Fibroblast of lung (primary cell): Measurements from ENCODE around the gene CYP11A1.

Experiments used
- CTCF ChIP-seq, 2 donors: IDR thresholded peaks in 1 of 2; conservative IDR thresholded peaks in 1 of 2; 1 replicate in 1 of 2; 2 replicates in 1 of 2; pipeline ENCODE4 v1.5.1; 2011 to 2012; ENCODE audit warnings: low read length in 2 of 2, control low read depth in 1 of 2, inconsistent platforms in 1 of 2, low read depth in 1 of 2, mild to moderate bottlenecking in 1 of 2
- EZH2 ChIP-seq: IDR thresholded peaks from 2 replicates; pipeline ENCODE4 v1.5.1; 2012; ENCODE audit warnings: low read length, control low read depth, mild to moderate bottlenecking; ENCODE audit errors: missing control alignments

DNA sequence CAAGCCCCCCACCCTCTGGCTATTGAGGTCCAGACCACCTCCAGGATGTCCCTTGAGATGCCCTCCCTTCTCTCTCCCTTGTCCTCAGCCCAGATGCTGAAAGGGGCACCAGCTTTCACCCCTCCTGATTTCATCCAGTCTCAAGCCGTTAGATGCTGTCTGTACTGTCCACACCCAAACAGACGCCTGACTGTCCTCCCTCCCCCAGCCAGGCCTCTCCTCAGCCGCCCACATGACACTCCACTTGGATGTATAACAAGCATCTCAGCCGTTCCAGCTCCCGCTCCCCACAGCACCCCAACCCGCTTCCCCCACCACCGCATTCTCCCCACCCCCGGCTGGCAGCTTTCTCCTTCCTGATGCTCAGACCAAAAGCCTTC, 25.0 kb upstream of the CYP11A1 start:
- TF ChIP-seq CTCF (conservative IDR thresholded peaks at IDR 0.05 in 1 of 2, IDR thresholded peaks at IDR 0.05 in 1 of 2; ENCODE audit: low read depth in 1 of 2, low read length in 2 of 2) (no peak), EZH2 (no peak)
